HL-60 (cell line): ENCODE results near the gene TLR3.

Source experiments
- CTCF ChIP-seq: IDR thresholded peaks from one replicate; pipeline ENCODE4 v1.5.1; 2011; ENCODE audit warnings: low read length, control low read depth, inconsistent platforms; ENCODE audit not compliant: insufficient read depth
- POLR2AphosphoS5 ChIP-seq: IDR thresholded peaks from 2 replicates; pipeline ENCODE4 v1.6.1; 2012; ENCODE audit warnings: low read depth
- REST ChIP-seq: IDR thresholded peaks from 2 replicates; pipeline ENCODE4 v1.6.1; 2012; ENCODE audit warnings: low read depth; ENCODE audit not compliant: insufficient replicate concordance

- TF ChIP-seq CTCF, result peak; percentile 25
- no peak for TF ChIP-seq REST
- no peak for TF ChIP-seq POLR2AphosphoS5
Observed at GRCh38 chr4:186037692-186038658, 31.0 kb upstream of the TLR3 start.
